Prostate gland (tissue), 2 donors: Measurements from ENCODE around the gene TBL1X.

Source experiments
- CTCF ChIP-seq, 4 experiments: fragments of 200-600 bp in 2 of 4; fragments of 450-650 bp in 2 of 4; sonication (generic) in 2 of 4; IDR thresholded peaks; 1 replicate in 3 of 4; 2 replicates in 1 of 4; pipeline ENCODE4 v1.5.1; 2016 to 2019; ENCODE audit warnings: antibody characterized with exemption in 4 of 4, mild to moderate bottlenecking in 2 of 4, moderate library complexity in 2 of 4
- POLR2A ChIP-seq: fragments of 450-650 bp; IDR thresholded peaks from one replicate; pipeline ENCODE4 v1.6.1; 2016; ENCODE audit warnings: antibody characterized with exemption, mild to moderate bottlenecking
- POLR2AphosphoS5 ChIP-seq: sonication (generic); formaldehyde crosslinking; IDR thresholded peaks from one replicate; pipeline ENCODE4 v1.6.1; 2017; ENCODE audit warnings: antibody characterized with exemption

DNA sequence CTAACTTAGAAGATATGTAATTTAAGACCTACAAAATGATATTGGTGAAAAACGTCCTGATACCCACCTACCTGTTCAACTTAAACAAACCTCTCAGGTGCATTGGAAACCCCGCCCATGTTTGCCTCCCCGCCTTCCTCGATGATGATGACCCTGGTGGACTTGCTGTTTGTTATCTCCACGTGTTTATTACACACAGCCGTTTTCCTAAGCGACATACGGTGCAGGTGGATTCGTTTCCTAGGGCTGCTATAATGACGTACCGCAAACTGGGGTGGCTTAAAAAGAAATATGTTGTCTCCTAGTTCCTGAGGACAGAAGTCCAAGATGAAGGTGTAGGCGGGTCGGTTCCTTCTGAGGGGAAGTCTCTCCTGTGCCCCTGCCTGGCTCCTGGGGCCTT, 190.1 kb downstream of the TBL1X start:
- TF ChIP-seq CTCF (IDR thresholded peaks at IDR 0.05) (no peak), POLR2AphosphoS5 (no peak), POLR2A (no peak)
